Measurements from ENCODE around the gene ZNF837.

ZNF837 gene

GRCh38 chr19:58380662-58381459 lies at the start of gene ZNF837 (continued):
- TF ChIP-seq ZNF423 (tag by site-specific recombination; IDR thresholded peaks at IDR 0.05) = 0 out of 2 replicates have a peak, but pooled peaks have one; percentile 36
- peak; percentile 11; the same call in 1 of the 2 replicates for TF ChIP-seq WT1 (tag by site-specific recombination; IDR thresholded peaks at IDR 0.05)
- TF ChIP-seq, protein P1, sequence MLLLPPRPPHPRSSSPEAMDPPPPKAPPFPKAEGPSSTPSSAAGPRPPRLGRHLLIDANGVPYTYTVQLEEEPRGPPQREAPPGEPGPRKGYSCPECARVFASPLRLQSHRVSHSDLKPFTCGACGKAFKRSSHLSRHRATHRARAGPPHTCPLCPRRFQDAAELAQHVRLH (tag by site-specific recombination; IDR thresholded peaks at IDR 0.05) = peak; percentile 96
- TF ChIP-seq ZNF530 (tag by site-specific recombination; IDR thresholded peaks at IDR 0.05; ENCODE audit: low read depth) = no peak
- TF ChIP-seq ZNF558 (tag by site-specific recombination; IDR thresholded peaks at IDR 0.05) = no peak
- TF ChIP-seq ZBTB44 (tag by site-specific recombination; IDR thresholded peaks at IDR 0.05) = peak; percentile 71
- peak; percentile 98 for TF ChIP-seq ZNF660 (tag by site-specific recombination; IDR thresholded peaks at IDR 0.05)
- peak; percentile 52; the same call in 1 of the 2 replicates for TF ChIP-seq ZNF549 (tag by site-specific recombination; IDR thresholded peaks at IDR 0.05)
- TF ChIP-seq ZNF488 (tag by site-specific recombination; IDR thresholded peaks at IDR 0.05) = no peak
- TF ChIP-seq ZFHX2 (tag by site-specific recombination; conservative IDR thresholded peaks at IDR 0.05) = peak; percentile 97
- TF ChIP-seq ZNF548 (tag by site-specific recombination; IDR thresholded peaks at IDR 0.05) = no peak
- TF ChIP-seq GFI1B (tag by site-specific recombination; IDR thresholded peaks at IDR 0.05) = 0 out of 2 replicates have a peak, but pooled peaks have one; percentile 29
- TF ChIP-seq ZBTB21 (tag by site-specific recombination; IDR thresholded peaks at IDR 0.05) = peak; percentile 69; the same call in 1 of the 2 replicates
- TF ChIP-seq, protein P2, sequence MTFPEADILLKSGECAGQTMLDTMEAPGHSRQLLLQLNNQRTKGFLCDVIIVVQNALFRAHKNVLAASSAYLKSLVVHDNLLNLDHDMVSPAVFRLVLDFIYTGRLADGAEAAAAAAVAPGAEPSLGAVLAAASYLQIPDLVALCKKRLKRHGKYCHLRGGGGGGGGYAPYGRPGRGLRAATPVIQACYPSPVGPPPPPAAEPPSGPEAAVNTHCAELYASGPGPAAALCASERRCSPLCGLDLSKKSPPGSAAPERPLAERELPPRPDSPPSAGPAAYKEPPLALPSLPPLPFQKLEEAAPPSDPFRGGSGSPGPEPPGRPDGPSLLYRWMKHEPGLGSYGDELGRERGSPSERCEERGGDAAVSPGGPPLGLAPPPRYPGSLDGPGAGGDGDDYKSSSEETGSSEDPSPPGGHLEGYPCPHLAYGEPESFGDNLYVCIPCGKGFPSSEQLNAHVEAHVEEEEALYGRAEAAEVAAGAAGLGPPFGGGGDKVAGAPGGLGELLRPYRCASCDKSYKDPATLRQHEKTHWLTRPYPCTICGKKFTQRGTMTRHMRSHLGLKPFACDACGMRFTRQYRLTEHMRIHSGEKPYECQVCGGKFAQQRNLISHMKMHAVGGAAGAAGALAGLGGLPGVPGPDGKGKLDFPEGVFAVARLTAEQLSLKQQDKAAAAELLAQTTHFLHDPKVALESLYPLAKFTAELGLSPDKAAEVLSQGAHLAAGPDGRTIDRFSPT (tag by site-specific recombination; IDR thresholded peaks at IDR 0.05) = no peak
- TF ChIP-seq, protein P3, sequence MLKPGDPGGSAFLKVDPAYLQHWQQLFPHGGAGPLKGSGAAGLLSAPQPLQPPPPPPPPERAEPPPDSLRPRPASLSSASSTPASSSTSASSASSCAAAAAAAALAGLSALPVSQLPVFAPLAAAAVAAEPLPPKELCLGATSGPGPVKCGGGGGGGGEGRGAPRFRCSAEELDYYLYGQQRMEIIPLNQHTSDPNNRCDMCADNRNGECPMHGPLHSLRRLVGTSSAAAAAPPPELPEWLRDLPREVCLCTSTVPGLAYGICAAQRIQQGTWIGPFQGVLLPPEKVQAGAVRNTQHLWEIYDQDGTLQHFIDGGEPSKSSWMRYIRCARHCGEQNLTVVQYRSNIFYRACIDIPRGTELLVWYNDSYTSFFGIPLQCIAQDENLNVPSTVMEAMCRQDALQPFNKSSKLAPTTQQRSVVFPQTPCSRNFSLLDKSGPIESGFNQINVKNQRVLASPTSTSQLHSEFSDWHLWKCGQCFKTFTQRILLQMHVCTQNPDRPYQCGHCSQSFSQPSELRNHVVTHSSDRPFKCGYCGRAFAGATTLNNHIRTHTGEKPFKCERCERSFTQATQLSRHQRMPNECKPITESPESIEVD (tag by site-specific recombination; IDR thresholded peaks at IDR 0.05) = no peak; the same call in 1 of the 2 replicates
- TF ChIP-seq GLIS2 (tag by site-specific recombination; IDR thresholded peaks at IDR 0.05) = peak; percentile 68
- TF ChIP-seq KLF10 (tag by site-specific recombination; IDR thresholded peaks at IDR 0.05) = peak; percentile 84
- TF ChIP-seq, protein P4, sequence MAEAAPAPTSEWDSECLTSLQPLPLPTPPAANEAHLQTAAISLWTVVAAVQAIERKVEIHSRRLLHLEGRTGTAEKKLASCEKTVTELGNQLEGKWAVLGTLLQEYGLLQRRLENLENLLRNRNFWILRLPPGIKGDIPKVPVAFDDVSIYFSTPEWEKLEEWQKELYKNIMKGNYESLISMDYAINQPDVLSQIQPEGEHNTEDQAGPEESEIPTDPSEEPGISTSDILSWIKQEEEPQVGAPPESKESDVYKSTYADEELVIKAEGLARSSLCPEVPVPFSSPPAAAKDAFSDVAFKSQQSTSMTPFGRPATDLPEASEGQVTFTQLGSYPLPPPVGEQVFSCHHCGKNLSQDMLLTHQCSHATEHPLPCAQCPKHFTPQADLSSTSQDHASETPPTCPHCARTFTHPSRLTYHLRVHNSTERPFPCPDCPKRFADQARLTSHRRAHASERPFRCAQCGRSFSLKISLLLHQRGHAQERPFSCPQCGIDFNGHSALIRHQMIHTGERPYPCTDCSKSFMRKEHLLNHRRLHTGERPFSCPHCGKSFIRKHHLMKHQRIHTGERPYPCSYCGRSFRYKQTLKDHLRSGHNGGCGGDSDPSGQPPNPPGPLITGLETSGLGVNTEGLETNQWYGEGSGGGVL (tag by site-specific recombination; IDR thresholded peaks at IDR 0.05) = peak; percentile 54; the same call in 1 of the 2 replicates
- peak; percentile 52; the same call in 1 of the 2 replicates for TF ChIP-seq ZBTB6 (tag by site-specific recombination; IDR thresholded peaks at IDR 0.05)
- TF ChIP-seq, protein P5, sequence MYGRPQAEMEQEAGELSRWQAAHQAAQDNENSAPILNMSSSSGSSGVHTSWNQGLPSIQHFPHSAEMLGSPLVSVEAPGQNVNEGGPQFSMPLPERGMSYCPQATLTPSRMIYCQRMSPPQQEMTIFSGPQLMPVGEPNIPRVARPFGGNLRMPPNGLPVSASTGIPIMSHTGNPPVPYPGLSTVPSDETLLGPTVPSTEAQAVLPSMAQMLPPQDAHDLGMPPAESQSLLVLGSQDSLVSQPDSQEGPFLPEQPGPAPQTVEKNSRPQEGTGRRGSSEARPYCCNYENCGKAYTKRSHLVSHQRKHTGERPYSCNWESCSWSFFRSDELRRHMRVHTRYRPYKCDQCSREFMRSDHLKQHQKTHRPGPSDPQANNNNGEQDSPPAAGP (tag by site-specific recombination; IDR thresholded peaks at IDR 0.05) = peak; percentile 96
- peak; percentile 100 for TF ChIP-seq ZBTB11 (tag by site-specific recombination; conservative IDR thresholded peaks at IDR 0.05; ENCODE audit: low read depth)
- peak; percentile 70 for TF ChIP-seq ZNF394 (tag by site-specific recombination; IDR thresholded peaks at IDR 0.05; ENCODE audit: borderline replicate concordance)
- 0 out of 2 replicates have a peak, but pooled peaks have one; percentile 64 for TF ChIP-seq ZNF792 (tag by site-specific recombination; IDR thresholded peaks at IDR 0.05)

All from HEK293 (cell line).